Immature natural killer cell (primary cell): Measurements from ENCODE around the gene TOP1. TPM values are rescaled to one million over a fixed set of nuclear protein-coding genes. Genes with fewer than 3 reads are reported as not detected.
A peak's percentile ranks its signal among the peaks of the same experiment; 100 is the strongest.

ENCODE experiments used
- DNase-seq, 3 donors: peaks; one replicate each; pipeline ENCODE4 v3.0.0; 2022; ENCODE audit warnings: mixed read lengths in 1 of 3
- H3K27ac Mint-ChIP-seq, 6 donors: one replicate each; pipeline ENCODE4 v1.8.0; 2020; ENCODE audit warnings: mixed read lengths in 6 of 6, mild to moderate bottlenecking in 5 of 6, inconsistent platforms in 4 of 6, moderate library complexity in 3 of 6
- H3K27me3 Mint-ChIP-seq, 3 donors: one replicate each; pipeline ENCODE4 v1.8.0; 2020 to 2021; ENCODE audit warnings: low read depth in 3 of 3, mild to moderate bottlenecking in 3 of 3, mixed read lengths in 3 of 3, moderate library complexity in 3 of 3, inconsistent platforms in 1 of 3
- H3K36me3 Mint-ChIP-seq, 3 donors: one replicate each; pipeline ENCODE4 v1.8.0; 2020; ENCODE audit warnings: mixed read lengths in 3 of 3, inconsistent platforms in 2 of 3, mild to moderate bottlenecking in 2 of 3
- H3K4me1 Mint-ChIP-seq, 2 donors: one replicate each; pipeline ENCODE4 v1.8.0; 2020; ENCODE audit warnings: inconsistent platforms in 2 of 2, mild to moderate bottlenecking in 2 of 2, mixed read lengths in 2 of 2, moderate library complexity in 1 of 2
- H3K4me3 Mint-ChIP-seq, 5 donors: one replicate each; pipeline ENCODE4 v1.8.0; 2020; ENCODE audit warnings: mild to moderate bottlenecking in 5 of 5, mixed read lengths in 5 of 5, inconsistent platforms in 3 of 5, moderate library complexity in 3 of 5
- H3K9me3 Mint-ChIP-seq, 6 donors: one replicate each; pipeline ENCODE4 v1.8.0; 2020; ENCODE audit warnings: mild to moderate bottlenecking in 6 of 6, mixed read lengths in 6 of 6, inconsistent platforms in 4 of 6, moderate library complexity in 3 of 6
- polyA plus RNA-seq, 3 donors: library from polyadenylated mRNA; unstranded; fragments of 300-500 nt; fragmentation: Illumina TruSeq; gene quantifications; one replicate each; pipeline ENCODE4 v1.2.3, GENCODE V29; 2021

TOP1 gene
- polyA plus RNA-seq = 10 to 100 TPM in 1 of 3 donors, 1 to 10 TPM in 2; 5.0 to 16.0 (median 5.3) TPM

DNA sequence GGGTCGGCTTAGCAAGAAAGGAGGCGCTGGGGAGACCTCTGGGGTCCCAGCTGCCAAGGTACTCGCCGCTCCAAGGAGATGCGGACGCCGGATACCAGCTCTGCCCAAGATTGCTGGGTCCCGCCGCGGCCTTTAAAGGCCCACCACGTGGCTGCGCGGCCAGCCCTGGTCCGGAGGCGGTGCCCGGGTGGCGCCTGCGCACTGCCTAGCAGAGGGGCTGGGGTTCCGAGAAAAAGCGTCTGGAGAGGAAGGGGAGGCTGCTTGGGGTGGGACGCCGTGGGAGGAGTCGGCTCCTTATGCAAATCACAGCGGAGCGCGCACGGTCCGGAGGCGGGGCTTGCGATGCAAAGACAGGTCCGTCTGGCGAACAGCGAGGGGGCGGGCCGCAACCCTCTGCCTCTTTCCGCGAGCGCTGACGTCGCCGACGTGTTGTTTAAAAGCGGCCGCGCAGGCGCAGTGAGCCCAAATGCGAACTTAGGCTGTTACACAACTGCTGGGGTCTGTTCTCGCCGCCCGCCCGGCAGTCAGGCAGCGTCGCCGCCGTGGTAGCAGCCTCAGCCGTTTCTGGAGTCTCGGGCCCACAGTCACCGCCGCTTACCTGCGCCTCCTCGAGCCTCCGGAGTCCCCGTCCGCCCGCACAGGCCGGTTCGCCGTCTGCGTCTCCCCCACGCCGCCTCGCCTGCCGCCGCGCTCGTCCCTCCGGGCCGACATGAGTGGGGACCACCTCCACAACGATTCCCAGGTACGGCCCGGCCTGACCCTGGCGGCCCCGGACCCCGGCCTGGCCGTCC is at the start of gene TOP1:
TSS of gene TOP1 (plus strand) at position 464 of the 791 bp plus-strand sequence. CDS start at position 710, 246 bp downstream.
- peak; percentile 99 to 100 (median 100) for DNase-seq
- Mint-ChIP-seq H3K9me3 (no peaks in the 10 kb centered on the region), H3K27ac (peak within 1 kb of the TSS; percentile 89 to 98 (median 96)), H3K36me3 (no peaks in the 10 kb centered on the region), H3K4me3 (peak within 1 kb of the TSS; percentile 90 to 97 (median 94)), H3K27me3 (peaks cover 7 to 11% (median 8%) of the 10 kb centered on the region in 3 donors), H3K4me1 (peaks cover 46 to 56% of the 10 kb centered on the region in 2 donors)

DNA sequence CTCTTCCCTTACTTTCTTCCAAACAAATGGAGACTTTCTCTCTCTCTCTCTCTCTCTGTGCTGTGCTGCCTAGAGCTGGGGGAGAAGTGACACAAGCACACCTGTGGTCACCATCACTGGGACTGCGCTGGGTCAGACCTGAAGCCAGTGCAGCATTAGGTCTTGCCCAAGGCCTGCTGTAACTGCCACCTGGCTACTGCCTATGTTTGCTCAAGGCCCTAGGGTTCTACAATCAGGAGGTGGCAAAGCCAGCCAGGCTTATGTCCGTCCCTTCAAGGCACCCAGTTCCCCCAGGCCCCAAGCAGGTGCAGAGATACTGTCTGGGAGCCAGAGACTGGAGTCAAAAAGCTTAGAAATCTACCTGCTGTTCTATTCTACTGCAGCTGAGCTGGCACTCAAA is 49.4 kb upstream of the TOP1 start:
- H3K4me3 Mint-ChIP-seq = no peak overlapping the region
- no peak for DNase-seq
- no peaks in the 10 kb centered on the region for H3K4me1 Mint-ChIP-seq
- peaks cover 0 to 16% (median 3%) of the 10 kb centered on the region in 3 donors for H3K27me3 Mint-ChIP-seq
- no peak overlapping the region for H3K27ac Mint-ChIP-seq
- H3K9me3 Mint-ChIP-seq = peaks cover 17 to 22% (median 20%) of the 10 kb centered on the region in 6 donors
- peaks cover 7 to 11% (median 9%) of the 10 kb centered on the region in 3 donors for H3K36me3 Mint-ChIP-seq

- Mint-ChIP-seq H3K4me1 (no peaks in the 10 kb centered on the region), H3K9me3 (peaks cover 17 to 22% (median 20%) of the 10 kb centered on the region in 6 donors), H3K4me3 (no peak overlapping the region), H3K27me3 (peaks cover 0 to 11% (median 3%) of the 10 kb centered on the region in 3 donors), H3K27ac (no peak overlapping the region), H3K36me3 (peaks cover 7 to 11% (median 9%) of the 10 kb centered on the region in 3 donors)
- DNase-seq = no peak
These were observed 48.4 kb upstream of the TOP1 start for GRCh38 chr20:40980106-40980827.

DNA sequence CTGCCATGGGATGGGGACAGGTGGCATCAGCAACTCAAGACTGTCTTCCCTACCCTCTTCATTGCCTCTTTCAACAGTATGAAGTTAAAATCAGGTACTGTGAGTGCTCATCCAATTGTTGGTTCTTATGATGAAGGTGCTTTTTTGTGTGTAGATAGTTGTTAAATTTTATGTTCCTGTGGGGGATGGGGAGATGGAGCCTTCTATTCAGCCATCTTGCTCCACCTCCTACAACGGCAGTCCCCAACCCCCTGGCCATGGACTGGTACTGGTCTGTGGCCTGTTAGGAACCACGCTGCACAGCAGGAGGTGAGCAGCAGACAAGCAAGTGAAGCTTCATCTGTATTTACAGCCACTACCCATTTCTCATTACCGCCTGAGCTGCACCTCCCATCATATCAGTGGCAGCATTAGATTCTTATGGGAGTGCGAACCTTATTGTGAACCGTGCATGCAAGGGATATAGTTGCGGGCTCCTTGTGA is 47.8 kb upstream of the TOP1 start:
- H3K36me3 Mint-ChIP-seq = peaks cover 7 to 11% (median 9%) of the 10 kb centered on the region in 3 donors
- no peaks in the 10 kb centered on the region for H3K4me1 Mint-ChIP-seq
- no peak for DNase-seq
- no peak overlapping the region for H3K4me3 Mint-ChIP-seq
- peaks cover 17 to 22% (median 20%) of the 10 kb centered on the region in 6 donors for H3K9me3 Mint-ChIP-seq
- no peak overlapping the region for H3K27ac Mint-ChIP-seq
- H3K27me3 Mint-ChIP-seq = peaks cover 0 to 7% (median 3%) of the 10 kb centered on the region in 3 donors

GRCh38 chr20:40982415-40983145 is 46.0 kb upstream of the TOP1 start:
- H3K4me3 Mint-ChIP-seq = no peak overlapping the region
- H3K27ac Mint-ChIP-seq = no peak overlapping the region
- no peak for DNase-seq
- peaks cover 2 to 3% (median 2%) of the 10 kb centered on the region in 3 donors for H3K36me3 Mint-ChIP-seq
- peaks cover 10 to 14% (median 12%) of the 10 kb centered on the region in 6 donors for H3K9me3 Mint-ChIP-seq
- peaks cover 13 to 16% of the 10 kb centered on the region in 2 donors for H3K4me1 Mint-ChIP-seq
- H3K27me3 Mint-ChIP-seq = peaks cover 0 to 3% (median 2%) of the 10 kb centered on the region in 3 donors

DNA sequence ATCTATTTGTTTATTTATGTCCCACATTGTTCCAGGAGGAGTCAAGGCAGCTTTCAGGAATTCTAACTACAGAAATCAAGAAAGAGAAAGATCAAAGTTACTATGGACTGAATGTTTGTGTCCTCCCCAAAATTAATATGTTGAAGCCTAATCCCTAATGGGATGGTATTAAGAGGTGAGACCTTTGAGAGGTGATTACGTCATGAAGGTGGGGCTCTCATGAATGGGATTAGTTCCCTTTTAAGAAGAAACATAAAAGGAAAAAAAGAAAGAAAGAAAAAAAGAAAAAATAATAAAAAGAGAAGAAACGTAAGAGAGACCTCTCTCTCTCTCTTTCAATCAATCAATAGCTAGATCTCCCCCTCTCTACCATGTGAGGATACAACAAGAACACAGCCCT is 44.7 kb upstream of the TOP1 start:
- Mint-ChIP-seq H3K4me3 (no peak overlapping the region), H3K27ac (no peak overlapping the region), H3K9me3 (peaks cover 0 to 2% (median 0%) of the 10 kb centered on the region in 6 donors), H3K27me3 (peaks cover 0 to 3% (median under 1%) of the 10 kb centered on the region in 3 donors), H3K36me3 (no peaks in the 10 kb centered on the region), H3K4me1 (peaks cover 15 to 20% of the 10 kb centered on the region in 2 donors)
- no peak for DNase-seq

DNA sequence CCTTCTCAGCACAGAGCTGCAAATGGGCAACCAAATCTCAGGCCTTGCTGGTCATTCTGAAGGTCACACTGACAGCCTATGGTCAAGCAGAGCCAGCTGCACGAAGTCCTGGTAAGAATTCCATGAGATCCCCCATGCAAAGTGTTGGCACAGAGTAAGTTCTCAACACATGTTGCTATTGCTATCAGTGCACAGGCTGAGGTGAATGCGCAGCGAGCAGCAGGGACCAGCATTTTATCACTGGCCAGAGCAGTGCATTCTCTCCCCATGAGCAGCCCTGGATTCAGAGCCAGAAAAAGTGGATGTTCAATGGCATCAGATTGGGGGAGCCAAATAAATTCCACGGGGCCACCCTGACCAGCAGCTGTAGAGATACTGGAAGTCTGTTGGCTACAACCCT is 44.1 kb upstream of the TOP1 start:
- H3K9me3 Mint-ChIP-seq = peaks cover 0 to 2% (median 0%) of the 10 kb centered on the region in 6 donors
- no peak overlapping the region for H3K4me3 Mint-ChIP-seq
- H3K27me3 Mint-ChIP-seq = peaks cover 0 to 3% (median 2%) of the 10 kb centered on the region in 3 donors
- no peak overlapping the region for H3K27ac Mint-ChIP-seq
- no peak for DNase-seq
- H3K36me3 Mint-ChIP-seq = no peaks in the 10 kb centered on the region
- H3K4me1 Mint-ChIP-seq = peaks cover 15 to 20% of the 10 kb centered on the region in 2 donors

GRCh38 chr20:40986774-40987173 is 41.8 kb upstream of the TOP1 start:
- Mint-ChIP-seq H3K4me3 (peak overlapping the region in 3 of 5 donors; percentile 44 to 57 (median 57)), H3K36me3 (no peaks in the 10 kb centered on the region), H3K27me3 (peaks cover 1 to 6% (median 2%) of the 10 kb centered on the region in 3 donors), H3K9me3 (no peaks in the 10 kb centered on the region), H3K27ac (peak overlapping the region in 5 of 6 donors; percentile 32 to 77 (median 53)), H3K4me1 (peaks cover 19 to 28% of the 10 kb centered on the region in 2 donors)
- peak; percentile 13 to 28 (median 22) for DNase-seq

GRCh38 chr20:40990542-40991120 is 38.0 kb upstream of the TOP1 start:
- Mint-ChIP-seq H3K9me3 (no peaks in the 10 kb centered on the region), H3K4me1 (peaks cover 19 to 28% of the 10 kb centered on the region in 2 donors), H3K36me3 (no peaks in the 10 kb centered on the region), H3K27ac (peak overlapping the region in 2 of 6 donors; percentile 35 to 45), H3K27me3 (peaks cover 1 to 6% (median 2%) of the 10 kb centered on the region in 3 donors), H3K4me3 (no peak overlapping the region)
- DNase-seq = peak; percentile 33 to 57 (median 38)

DNA sequence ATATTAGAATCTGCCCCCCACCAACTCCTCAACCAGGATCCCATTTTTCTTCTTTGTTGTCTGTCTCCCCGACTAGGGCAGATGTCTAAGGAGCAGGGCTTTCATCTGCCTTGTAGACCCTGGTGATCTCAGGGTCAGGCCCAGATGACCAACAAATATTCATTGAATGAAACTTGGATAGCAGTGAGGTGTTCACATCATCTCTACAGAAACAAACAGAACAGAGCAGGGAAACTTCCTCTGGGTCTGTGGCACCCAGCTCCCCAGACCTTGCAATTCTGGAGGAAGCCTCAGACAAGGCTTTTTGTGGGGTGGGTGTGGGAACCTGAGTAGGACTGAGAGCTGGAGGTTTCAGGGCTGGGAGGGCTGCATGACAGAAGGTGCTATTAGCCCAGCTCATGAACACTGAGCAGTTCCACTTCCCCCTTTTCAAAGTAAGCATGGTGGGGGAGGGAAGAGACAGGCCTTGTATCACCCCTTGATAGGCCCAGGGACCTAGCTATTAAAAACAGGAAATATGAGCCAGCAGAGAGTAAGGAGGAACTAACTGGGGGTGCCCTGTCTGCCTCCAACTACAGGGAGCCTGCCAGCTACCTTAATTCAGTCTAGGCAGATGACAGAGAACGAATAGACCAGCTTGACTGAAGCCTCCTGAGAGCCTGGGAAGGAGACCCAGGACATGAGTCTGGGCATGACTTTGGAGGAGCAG is 37.3 kb upstream of the TOP1 start:
- Mint-ChIP-seq H3K36me3 (no peaks in the 10 kb centered on the region), H3K9me3 (no peaks in the 10 kb centered on the region), H3K4me1 (peaks cover 17 to 24% of the 10 kb centered on the region in 2 donors), H3K4me3 (no peak overlapping the region), H3K27ac (peak overlapping the region in 2 of 6 donors; percentile 32 to 56), H3K27me3 (peaks cover 2 to 6% (median 2%) of the 10 kb centered on the region in 3 donors)
- DNase-seq = no peak

GRCh38 chr20:40992349-40993113 is 36.1 kb upstream of the TOP1 start:
- Mint-ChIP-seq H3K9me3 (no peaks in the 10 kb centered on the region), H3K27ac (no peak overlapping the region), H3K36me3 (no peaks in the 10 kb centered on the region), H3K27me3 (peaks cover 2 to 5% (median 3%) of the 10 kb centered on the region in 3 donors), H3K4me1 (peaks cover 6 to 12% of the 10 kb centered on the region in 2 donors), H3K4me3 (no peak overlapping the region)
- DNase-seq = no peak
